Measurements from ENCODE around the gene ZCCHC4. TPM values are rescaled to one million over a fixed set of nuclear protein-coding genes. Genes with fewer than 3 reads are reported as not detected.
"Not testable (repeated sequence)": the region's sequence is repeated elsewhere in the genome, so short reads cannot be mapped to it uniquely, and the experiment has no call there.

Gene ZCCHC4
- total RNA-seq, 2 experiments from 2014 or later = 11.3 to 11.4 TPM

DNA sequence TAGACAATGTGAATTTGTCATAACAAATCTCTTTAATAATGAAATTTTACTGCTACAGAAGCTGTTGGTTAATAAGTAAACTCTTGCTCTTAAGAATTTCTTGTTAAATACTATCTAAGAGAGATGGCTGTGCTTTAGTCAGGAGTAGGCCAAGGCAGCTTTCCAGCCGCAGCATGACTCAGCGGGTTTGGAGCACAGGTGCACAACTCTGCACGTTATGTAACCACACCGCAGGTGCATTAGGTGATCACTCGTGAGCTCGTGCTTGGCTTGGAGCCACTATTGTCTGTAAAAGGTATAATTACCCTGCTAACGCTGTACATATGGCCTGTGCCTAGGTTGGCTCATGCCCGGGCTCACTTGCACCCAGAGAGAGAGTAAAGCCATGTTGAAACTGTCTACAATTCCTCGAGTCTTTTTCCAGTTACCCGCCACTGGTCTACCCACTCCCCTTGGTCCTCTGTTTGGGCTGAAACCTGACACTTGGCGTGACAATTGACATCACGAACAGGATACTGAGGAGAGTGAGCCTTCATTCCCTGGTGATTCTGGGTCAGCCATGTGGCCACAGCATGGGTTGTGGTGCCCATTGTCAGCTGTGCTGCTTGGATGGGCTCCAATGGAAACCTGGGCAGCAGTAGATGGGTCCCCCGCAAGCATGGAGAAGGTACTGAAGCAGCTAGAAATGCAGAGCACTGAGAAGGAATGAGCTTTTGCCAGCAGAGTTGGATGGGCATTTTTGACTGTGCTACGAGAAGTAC is 46.1 kb downstream of the ZCCHC4 start:
- no peaks in the 10 kb centered on the region for H3K4me1 Mint-ChIP-seq (ENCODE audit: low read depth)

DNA sequence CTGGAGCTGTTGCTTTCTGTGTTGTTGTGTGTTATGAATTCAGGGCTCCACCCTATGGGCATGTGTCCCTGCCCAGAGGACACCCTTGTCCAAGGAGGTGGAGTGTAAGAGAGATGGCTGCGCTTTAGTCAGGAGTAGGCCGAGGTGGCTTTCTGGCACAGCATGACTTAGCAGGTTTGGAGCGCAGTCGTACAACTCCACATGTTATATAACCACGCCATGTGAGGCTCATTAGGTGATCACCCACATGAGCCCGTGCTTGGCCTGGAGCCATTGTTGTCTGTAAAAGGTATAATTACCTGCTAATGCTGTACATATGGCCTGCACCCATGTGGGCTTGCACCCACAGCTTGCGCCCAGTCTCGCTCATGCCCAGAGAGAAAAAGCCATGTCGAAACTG is 48.7 kb downstream of the ZCCHC4 start:
- POLR2A ChIA-PET = no interaction called here
- ATAC-seq = no peak
- Mint-ChIP-seq H3K27ac (no peak overlapping the region), H3K9me3 (ENCODE audit: insufficient read depth) (no peaks in the 10 kb centered on the region), H3K36me3 (ENCODE audit: low read depth) (peaks cover 15% of the 10 kb centered on the region), H3K27me3 (ENCODE audit: low read depth) (no peaks in the 10 kb centered on the region), H3K4me3 (no peak overlapping the region), H3K4me1 (ENCODE audit: low read depth) (no peaks in the 10 kb centered on the region)
- CTCF ChIA-PET = no interaction called here
- DNase-seq = no peak

More for the DNA sequence above, 46.1 kb downstream of the ZCCHC4 start:
- DNase-seq (no peak), ATAC-seq (no peak)
- no peak overlapping the region for H3K27ac Mint-ChIP-seq
- POLR2A ChIA-PET = no interaction called here
- H3K4me3 Mint-ChIP-seq = no peak overlapping the region
- CTCF ChIA-PET = interaction anchor here (1.3 to 2.7 kb wide), 2 partner anchors 39 to 46 kb away, joined by 3 to 14 read pairs; partner anchors contain the start of gene ZCCHC4
- peaks cover 10% of the 10 kb centered on the region for H3K36me3 Mint-ChIP-seq (ENCODE audit: low read depth)
- H3K9me3 Mint-ChIP-seq (ENCODE audit: insufficient read depth) = no peaks in the 10 kb centered on the region
- no peaks in the 10 kb centered on the region for H3K27me3 Mint-ChIP-seq (ENCODE audit: low read depth)

DNA sequence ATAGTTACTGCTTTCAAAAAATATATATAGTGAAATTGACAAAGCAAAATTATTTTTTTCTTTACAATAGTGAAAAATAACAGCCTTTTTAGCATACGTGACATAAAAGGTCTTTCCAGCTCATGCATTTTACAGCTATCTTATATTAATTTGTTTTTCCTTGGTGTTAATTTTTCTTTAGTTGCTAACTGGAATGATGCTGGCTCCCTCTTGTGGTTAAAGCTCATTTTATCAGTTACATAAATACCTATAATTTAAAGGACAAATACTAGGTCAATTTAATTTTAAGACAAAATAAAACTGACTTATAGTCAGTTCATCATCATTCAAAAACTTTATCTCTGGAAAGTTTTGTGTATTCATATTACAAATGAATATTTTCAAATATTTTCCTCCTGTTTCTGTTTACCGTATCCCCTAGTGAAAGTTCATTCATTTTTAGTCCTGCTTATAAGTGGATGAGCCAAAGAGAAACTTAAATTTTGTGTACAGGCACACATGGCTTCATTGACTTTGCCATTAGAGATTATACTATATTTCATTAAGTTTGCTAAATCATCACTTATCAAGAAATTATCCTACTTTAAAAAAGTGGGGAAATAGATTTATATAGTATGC is 54.5 kb downstream of the ZCCHC4 start:
- ATAC-seq (no peak), DNase-seq (no peak)
- Mint-ChIP-seq H3K27ac (no peak overlapping the region), H3K4me1 (ENCODE audit: low read depth) (no peaks in the 10 kb centered on the region), H3K27me3 (ENCODE audit: low read depth) (no peaks in the 10 kb centered on the region), H3K36me3 (ENCODE audit: low read depth) (peaks cover 8% of the 10 kb centered on the region), H3K4me3 (no peak overlapping the region), H3K9me3 (ENCODE audit: insufficient read depth) (no peaks in the 10 kb centered on the region)
- ChIA-PET CTCF (interaction anchor here (0.7 to 5.4 kb wide), 23 partner anchors 10 to 388 kb away, joined by 3 to 61 read pairs (median 5); partner anchors contain the start of genes ANAPC4, PI4K2B, SEPSECS and ZCCHC4), POLR2A (interaction anchor here (1.6 to 2.4 kb wide), 2 partner anchors 10 to 54 kb away, joined by 7 to 8 read pairs; partner anchors contain the start of genes ANAPC4 and ZCCHC4)

DNA sequence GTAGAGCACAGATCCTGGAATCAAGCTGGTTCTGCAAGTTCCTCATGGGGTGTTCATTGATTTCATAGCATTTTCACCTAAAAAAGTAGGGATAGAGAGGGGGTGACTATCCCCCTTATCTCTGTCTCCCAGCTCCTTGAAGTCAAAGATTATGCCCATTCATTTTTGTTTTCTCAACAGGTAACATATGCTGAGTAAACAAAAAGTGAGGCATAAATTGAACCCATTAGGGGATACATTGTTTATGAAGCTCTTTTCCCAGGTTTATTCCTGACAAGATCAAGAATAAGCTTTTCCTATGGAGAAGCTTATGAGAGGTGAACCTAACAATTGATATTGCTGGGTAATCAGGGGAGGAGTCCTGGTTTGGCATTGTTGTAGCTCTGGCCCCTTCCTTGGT is 55.3 kb downstream of the ZCCHC4 start:
- POLR2A ChIA-PET = interaction anchor here (1.6 to 2.4 kb wide), 2 partner anchors 10 to 55 kb away, joined by 7 to 8 read pairs; partner anchors contain the start of genes ANAPC4 and ZCCHC4
- CTCF ChIA-PET = interaction anchor here (0.7 to 5.4 kb wide), 14 partner anchors 10 to 389 kb away, joined by 3 to 61 read pairs (median 12); partner anchors contain the start of genes ANAPC4, PI4K2B and ZCCHC4
- Mint-ChIP-seq H3K4me1 (ENCODE audit: low read depth) (no peaks in the 10 kb centered on the region), H3K36me3 (ENCODE audit: low read depth) (peaks cover 8% of the 10 kb centered on the region), H3K27me3 (ENCODE audit: low read depth) (no peaks in the 10 kb centered on the region), H3K27ac (no peak overlapping the region), H3K4me3 (no peak overlapping the region), H3K9me3 (ENCODE audit: insufficient read depth) (no peaks in the 10 kb centered on the region)
- DNase-seq = no peak
- no peak for ATAC-seq

DNA sequence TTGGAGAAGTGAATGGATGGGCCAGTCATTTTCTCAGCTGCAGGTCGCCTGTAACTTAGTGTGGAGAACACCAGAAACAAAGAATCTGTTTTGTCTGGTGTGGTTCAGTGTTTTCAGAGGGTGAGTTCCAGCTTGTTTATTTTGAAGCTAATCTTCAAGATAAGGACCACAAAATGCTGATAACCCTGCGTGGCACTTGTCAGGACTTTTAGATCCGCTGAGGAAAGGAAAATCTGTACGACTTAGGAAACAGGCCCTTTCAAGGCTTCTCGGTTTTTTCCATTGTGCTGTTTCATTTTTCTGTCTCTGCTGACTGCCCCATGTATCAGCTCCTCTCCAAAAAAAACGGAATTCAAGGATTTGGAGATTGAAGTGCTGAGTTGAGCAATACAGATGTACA is 55.7 kb downstream of the ZCCHC4 start:
- no peaks in the 10 kb centered on the region for H3K9me3 Mint-ChIP-seq (ENCODE audit: insufficient read depth)
- no peak overlapping the region for H3K4me3 Mint-ChIP-seq
- H3K36me3 Mint-ChIP-seq (ENCODE audit: low read depth) = peaks cover 8% of the 10 kb centered on the region
- CTCF ChIA-PET = interaction anchor here (0.7 to 5.4 kb wide), 13 partner anchors 10 to 389 kb away, joined by 3 to 61 read pairs (median 5); partner anchors contain the start of genes ANAPC4, PI4K2B and ZCCHC4
- H3K4me1 Mint-ChIP-seq (ENCODE audit: low read depth) = no peaks in the 10 kb centered on the region
- no peaks in the 10 kb centered on the region for H3K27me3 Mint-ChIP-seq (ENCODE audit: low read depth)
- H3K27ac Mint-ChIP-seq = no peak overlapping the region
- POLR2A ChIA-PET = interaction anchor here (1.6 to 2.4 kb wide), 2 partner anchors 9 to 55 kb away, joined by 7 to 8 read pairs; partner anchors contain the start of genes ANAPC4 and ZCCHC4
- DNase-seq (no peak), ATAC-seq (no peak)

DNA sequence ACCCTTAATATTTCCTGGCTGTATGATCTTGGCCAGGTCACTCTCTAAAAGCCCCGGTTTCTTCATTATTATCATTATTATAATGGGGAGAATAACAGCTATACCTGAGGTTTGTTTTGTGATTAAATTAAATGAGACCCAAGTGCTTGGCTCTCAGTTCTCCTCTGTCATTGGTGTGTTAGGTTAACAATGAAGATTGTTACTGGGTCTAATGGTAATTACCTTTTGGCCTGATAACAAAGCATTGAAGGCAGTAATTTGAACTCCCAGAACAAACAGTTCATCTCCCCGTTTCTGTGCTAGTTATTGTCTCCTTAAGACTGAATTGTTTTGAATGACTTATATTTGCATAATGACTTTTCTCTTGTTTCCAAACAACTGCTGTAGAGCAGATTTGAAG is 57.7 kb downstream of the ZCCHC4 start:
- ChIA-PET CTCF (no interaction called here), POLR2A (no interaction called here)
- no peaks in the 10 kb centered on the region for H3K9me3 Mint-ChIP-seq (ENCODE audit: insufficient read depth)
- H3K36me3 Mint-ChIP-seq (ENCODE audit: low read depth) = peaks cover 4% of the 10 kb centered on the region
- H3K4me3 Mint-ChIP-seq = no peak overlapping the region
- H3K27ac Mint-ChIP-seq = no peak overlapping the region
- DNase-seq (no peak), ATAC-seq (no peak)
- peaks cover 4% of the 10 kb centered on the region for H3K4me1 Mint-ChIP-seq (ENCODE audit: low read depth)
- no peaks in the 10 kb centered on the region for H3K27me3 Mint-ChIP-seq (ENCODE audit: low read depth)

DNA sequence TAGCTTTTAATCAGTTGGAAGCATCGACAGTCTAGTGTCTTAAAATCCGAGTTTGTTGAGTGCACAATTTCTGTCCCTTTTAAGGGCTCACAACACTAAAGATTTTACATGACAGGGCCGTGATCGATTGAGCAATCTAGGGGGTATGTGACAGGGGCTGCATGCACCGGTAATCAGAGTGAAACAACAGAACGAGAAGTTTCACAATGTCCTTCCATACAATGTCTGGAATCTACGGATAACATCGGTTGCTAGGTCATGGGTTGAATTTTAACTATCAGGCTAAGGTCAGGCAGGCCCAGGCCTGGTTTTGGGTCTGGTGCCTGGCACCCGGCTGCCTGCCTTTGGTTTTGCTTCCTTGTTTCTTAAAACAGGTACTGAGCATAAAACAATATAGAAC is 60.0 kb downstream of the ZCCHC4 start:
- CTCF ChIA-PET = interaction anchor here (1.7 kb wide), 1 partner anchor 60 kb away, joined by 5 read pairs; the partner anchor contains the start of gene ZCCHC4
- H3K36me3 Mint-ChIP-seq (ENCODE audit: low read depth); H3K4me3 Mint-ChIP-seq; H3K27ac Mint-ChIP-seq; ATAC-seq; H3K9me3 Mint-ChIP-seq (ENCODE audit: insufficient read depth); H3K27me3 Mint-ChIP-seq (ENCODE audit: low read depth); POLR2A ChIA-PET; DNase-seq: not testable (repeated sequence)
- H3K4me1 Mint-ChIP-seq (ENCODE audit: low read depth) = peaks cover 15% of the 10 kb centered on the region

DNA sequence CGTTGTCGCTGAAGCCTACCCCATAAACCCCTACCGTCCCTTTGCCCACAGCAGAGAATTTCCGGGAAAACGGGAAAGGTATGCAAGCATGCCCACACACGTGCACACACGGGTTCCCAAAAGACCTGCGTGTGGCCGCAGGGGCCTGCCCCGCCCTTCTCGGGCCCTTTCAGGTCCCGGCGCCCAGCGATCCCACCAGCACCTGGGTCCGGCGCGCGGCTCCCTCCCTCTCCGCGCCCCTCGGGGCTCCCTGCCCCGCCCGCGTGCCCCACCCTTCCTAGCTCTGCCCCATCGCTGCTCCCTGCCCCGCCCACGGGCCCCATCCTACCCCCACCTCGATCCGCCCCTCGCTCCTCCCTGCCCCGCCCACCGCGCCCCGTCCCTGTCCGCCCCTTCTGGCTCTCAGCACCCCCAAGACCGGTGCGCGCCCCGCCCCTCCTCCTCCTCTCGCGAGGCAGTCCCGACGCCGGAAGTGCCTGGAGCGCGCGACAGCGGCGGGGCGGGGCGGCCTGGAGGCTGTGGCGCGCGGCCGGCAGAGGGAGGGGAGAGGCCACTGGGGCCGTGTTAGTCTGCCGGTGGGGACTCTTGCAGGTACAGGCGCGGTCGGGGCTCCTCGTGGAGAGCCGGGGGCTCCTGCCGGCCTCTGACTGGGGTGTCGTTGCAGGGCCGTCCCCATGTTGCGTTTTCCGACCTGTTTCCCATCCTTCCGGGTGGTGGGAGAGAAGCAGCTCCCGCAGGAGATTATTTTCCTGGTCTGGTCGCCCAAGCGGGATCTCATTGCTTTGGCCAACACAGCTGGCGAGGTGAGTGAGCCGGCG is 64.4 kb downstream of the ZCCHC4 start, which contains the start of gene ANAPC4:
Gene ANAPC4 (plus strand): TSS at position 510 of the 818 bp plus-strand sequence. CDS start 165 bp downstream, at position 675.
- ChIA-PET CTCF (interaction anchor here (0.6 to 4.2 kb wide), 4 partner anchors 10 to 698 kb away, joined by 3 to 27 read pairs (median 12); partner anchors contain the start of gene ZCCHC4), POLR2A (interaction anchor here (0.6 to 2.9 kb wide), 7 partner anchors 9 to 217 kb away, joined by 3 to 12 read pairs (median 10); partner anchors contain the start of genes PI4K2B, SEPSECS and ZCCHC4)
- H3K36me3 Mint-ChIP-seq (ENCODE audit: low read depth) = peaks cover 16% of the 10 kb centered on the region
- H3K4me1 Mint-ChIP-seq (ENCODE audit: low read depth) = peaks cover 15% of the 10 kb centered on the region
- H3K9me3 Mint-ChIP-seq (ENCODE audit: insufficient read depth) = no peaks in the 10 kb centered on the region
- no peak within 1 kb of the TSS for H3K4me3 Mint-ChIP-seq
- DNase-seq (peak; percentile 99), ATAC-seq (peak; percentile 96)
- peak within 1 kb of the TSS; percentile 91 for H3K27ac Mint-ChIP-seq
- H3K27me3 Mint-ChIP-seq (ENCODE audit: low read depth) = no peaks in the 10 kb centered on the region

DNA sequence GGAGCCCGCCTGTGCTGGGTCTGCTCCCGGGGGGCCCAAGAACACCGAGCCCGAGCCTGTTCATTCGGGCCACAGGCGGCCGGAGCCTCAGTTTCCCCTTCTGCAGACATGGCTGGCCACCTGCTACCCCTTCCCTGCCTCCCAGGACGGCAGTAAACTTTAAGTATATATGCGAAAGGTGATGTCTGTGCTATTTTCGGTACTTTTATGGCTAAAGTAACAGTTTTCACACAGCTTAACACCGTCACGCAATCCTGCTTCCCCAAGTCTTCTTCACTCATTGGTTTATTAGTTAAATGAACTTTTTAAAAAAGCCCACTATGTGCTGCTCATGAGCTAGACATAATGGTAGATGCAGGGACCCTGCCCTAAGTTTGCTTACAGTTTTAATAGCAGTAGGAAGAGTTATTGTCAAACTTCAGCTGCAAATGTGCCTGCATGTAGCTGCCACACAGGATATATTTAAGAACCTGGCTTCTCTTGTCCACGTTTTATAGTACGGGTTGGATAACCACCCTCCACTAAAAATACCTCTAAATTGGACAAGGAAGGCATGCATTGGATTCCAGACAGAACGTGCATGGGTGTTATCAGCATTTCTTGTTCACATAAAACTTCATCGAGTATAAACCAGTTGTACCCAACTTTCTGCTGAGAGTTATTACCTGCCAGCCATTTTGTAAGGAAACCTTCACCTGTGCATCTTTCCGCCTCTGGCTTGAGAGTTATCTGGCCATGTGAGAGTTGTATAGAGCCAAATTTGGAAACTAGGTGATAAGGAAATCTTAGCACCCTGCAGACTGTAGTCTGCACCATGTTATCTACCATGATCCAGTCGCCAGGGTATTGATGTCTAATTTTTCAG is 65.2 kb downstream of the ZCCHC4 start:
- ATAC-seq = no peak
- H3K4me3 Mint-ChIP-seq = no peak overlapping the region

DNA sequence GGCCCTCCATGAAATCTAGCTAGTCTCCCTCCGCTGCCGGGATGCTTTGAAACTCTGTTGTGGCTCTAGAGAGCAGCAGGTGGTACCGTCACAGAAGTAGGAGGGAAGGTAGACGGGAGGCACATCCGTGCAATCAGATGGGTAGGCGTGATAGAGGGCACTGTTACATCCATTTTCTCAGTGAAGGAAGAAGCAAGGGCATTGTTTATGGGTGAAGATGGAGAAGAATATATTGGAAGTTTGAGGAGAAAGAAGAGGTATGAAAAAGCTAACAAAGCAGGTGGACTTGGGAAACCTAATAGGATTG is 65.8 kb downstream of the ZCCHC4 start:
- POLR2A ChIA-PET = interaction anchor here (2.2 to 2.9 kb wide), 4 partner anchors 11 to 144 kb away, joined by 8 to 12 read pairs (median 11); partner anchors contain the start of genes PI4K2B and ZCCHC4

More for the DNA sequence above, 65.2 kb downstream of the ZCCHC4 start:
- H3K4me1 Mint-ChIP-seq (ENCODE audit: low read depth) = peaks cover 15% of the 10 kb centered on the region
- peaks cover 21% of the 10 kb centered on the region for H3K36me3 Mint-ChIP-seq (ENCODE audit: low read depth)
- POLR2A ChIA-PET = interaction anchor here (1.7 to 2.9 kb wide), 5 partner anchors 10 to 218 kb away, joined by 8 to 12 read pairs (median 10); partner anchors contain the start of genes PI4K2B, SEPSECS and ZCCHC4
- H3K9me3 Mint-ChIP-seq (ENCODE audit: insufficient read depth) = no peaks in the 10 kb centered on the region
- H3K27me3 Mint-ChIP-seq (ENCODE audit: low read depth) = no peaks in the 10 kb centered on the region
- DNase-seq = no peak
- CTCF ChIA-PET = interaction anchor here (0.6 to 4.2 kb wide), 6 partner anchors 11 to 811 kb away, joined by 3 to 27 read pairs (median 4); partner anchors contain the start of gene ZCCHC4
- H3K27ac Mint-ChIP-seq = peak overlapping the region; percentile 91

More for the DNA sequence above, 65.8 kb downstream of the ZCCHC4 start:
- H3K36me3 Mint-ChIP-seq (ENCODE audit: low read depth) = peaks cover 25% of the 10 kb centered on the region
- CTCF ChIA-PET = interaction anchor here (0.7 to 4.2 kb wide), 5 partner anchors 12 to 811 kb away, joined by 3 to 27 read pairs (median 4); partner anchors contain the start of gene ZCCHC4
- no peaks in the 10 kb centered on the region for H3K27me3 Mint-ChIP-seq (ENCODE audit: low read depth)
- DNase-seq = no peak
- H3K4me1 Mint-ChIP-seq (ENCODE audit: low read depth) = peaks cover 15% of the 10 kb centered on the region
- ATAC-seq = no peak
- H3K4me3 Mint-ChIP-seq = no peak overlapping the region
- H3K27ac Mint-ChIP-seq = no peak overlapping the region
- no peaks in the 10 kb centered on the region for H3K9me3 Mint-ChIP-seq (ENCODE audit: insufficient read depth)
